Mesenteric fat pad (tissue), 1 donor: ENCODE results near the gene UPK3B. TPM values are rescaled to one million over a fixed set of nuclear protein-coding genes. Genes with fewer than 3 reads are reported as not detected.
"Not testable (repeated sequence)": the region's sequence is repeated elsewhere in the genome, so short reads cannot be mapped to it uniquely, and the experiment has no call there.

ENCODE experiments used
- DNase-seq: peaks from one replicate; pipeline ENCODE4 v3.0.0-alpha.2; 2020; ENCODE audit warnings: low spot score
- long read RNA-seq: library from polyadenylated mRNA; unstranded; transcript quantifications from one replicate; pipeline ENCODE4 v2.0.0, GENCODE V29; 2020
- total RNA-seq: library from RNA; stranded (reverse); fragmentation: NEBNext Ultra II Directional; extraction: Animal tissue kit (Norgen Biotek cat#: 25700); gene quantifications from one replicate; pipeline ENCODE4 v1.2.1, GENCODE V29; 2021
- donor health status: DM: yes; HTN: yes; CAD: no.

The UPK3B gene
- 1.9 TPM for total RNA-seq
- long read RNA-seq: 0 reads

GRCh38 chr7:76509931-76510877, at the start of gene UPK3B:
Gene UPK3B (plus strand): TSS chr7:76510552. CDS start chr7:76510653, 101 bp downstream.
- DNase-seq: peak; percentile 77

GRCh38 chr7:76460767-76461166, 49.6 kb upstream of the UPK3B start:
- DNase-seq: not testable (repeated sequence)

GRCh38 chr7:76461464-76462101, 48.8 kb upstream of the UPK3B start, which contains the start of gene DTX2:
Gene DTX2 (plus strand): TSS chr7:76461709. CDS start chr7:76480510, 18,801 bp downstream.
- not testable (repeated sequence) for DNase-seq

GRCh38 chr7:76462271-76462882, 48.0 kb upstream of the UPK3B start:
- not testable (repeated sequence) for DNase-seq

GRCh38 chr7:76464959-76465358, 45.4 kb upstream of the UPK3B start:
- DNase-seq: not testable (repeated sequence)

GRCh38 chr7:76465950-76466349, 44.4 kb upstream of the UPK3B start:
- not testable (repeated sequence) for DNase-seq

GRCh38 chr7:76467743-76468404, 42.5 kb upstream of the UPK3B start:
- not testable (repeated sequence) for DNase-seq

- not testable (repeated sequence) for DNase-seq
These were observed 38.7 kb upstream of the UPK3B start for GRCh38 chr7:76471556-76472221.

- DNase-seq: not testable (repeated sequence)
These were observed 37.3 kb upstream of the UPK3B start for GRCh38 chr7:76473097-76473496.

GRCh38 chr7:76476280-76476679, 34.1 kb upstream of the UPK3B start:
- not testable (repeated sequence) for DNase-seq

GRCh38 chr7:76476742-76477474, 33.4 kb upstream of the UPK3B start:
- not testable (repeated sequence) for DNase-seq

GRCh38 chr7:76479628-76480027, 30.7 kb upstream of the UPK3B start:
- not testable (repeated sequence) for DNase-seq

GRCh38 chr7:76480403-76481253, 29.7 kb upstream of the UPK3B start:
- not testable (repeated sequence) for DNase-seq

GRCh38 chr7:76482660-76483059, 27.7 kb upstream of the UPK3B start:
- not testable (repeated sequence) for DNase-seq

GRCh38 chr7:76483081-76483480, 27.3 kb upstream of the UPK3B start:
- not testable (repeated sequence) for DNase-seq

- not testable (repeated sequence) for DNase-seq
These were observed 25.9 kb upstream of the UPK3B start for GRCh38 chr7:76484456-76484855.

GRCh38 chr7:76485822-76486610, 24.3 kb upstream of the UPK3B start:
- DNase-seq: not testable (repeated sequence)

GRCh38 chr7:76486618-76487017, 23.7 kb upstream of the UPK3B start:
- DNase-seq: not testable (repeated sequence)
